IMR-90 (cell line): ENCODE measurements around the gene LRP5. TPM values are rescaled to one million over a fixed set of nuclear protein-coding genes. Genes with fewer than 3 reads are reported as not detected.

Experiments used
- ATAC-seq: fragments of 200-7000 bp; cut with Tn5 transposase; 2 replicates; pipeline ENCODE4 v1.9.1; 2020; ENCODE audit warnings: low read depth, mild to moderate bottlenecking, moderate library complexity
- BruUV-seq: library from RNA; stranded (reverse); fragments of 400-500 nt; replicated peaks from 2 replicates; lab custom pipeline; 2021; lab: Mats Ljungman, UMichigan
- CTCF ChIA-PET: fragments of 300-600 bp; formaldehyde crosslinking; extraction: SDS; loops from one replicate; lab custom pipeline; 2021; ENCODE audit warnings: antibody characterized with exemption; lab: Yijun Ruan, JAX
- POLR2A ChIA-PET: fragments of 300-600 bp; sonication (Branson Sonifier 250); formaldehyde crosslinking; loops from one replicate; lab custom pipeline; 2022; ENCODE audit warnings: antibody characterized with exemption; ENCODE audit not compliant: unreplicated experiment; lab: Charles Lee
- DNase-seq: peaks from one replicate; pipeline ENCODE4 v3.0.0; 2013
- H2AFZ ChIP-seq: replicated peaks from 2 replicates; pipeline ENCODE3; 2013; ENCODE audit warnings: low read length, mild to moderate bottlenecking; ENCODE audit not compliant: poor library complexity
- H2AK5ac ChIP-seq: 2 replicates; pipeline ENCODE4 v1.6.1; 2013; ENCODE audit warnings: low read depth, low read length, inconsistent platforms
- H2AK9ac ChIP-seq: replicated peaks from 2 replicates; pipeline ENCODE3; 2013; ENCODE audit warnings: mild to moderate bottlenecking, low read depth, low read length, moderate library complexity; ENCODE audit not compliant: poor library complexity
- H2BK120ac ChIP-seq: 2 replicates; pipeline ENCODE4 v1.6.1; 2013; ENCODE audit warnings: low read depth, low read length, inconsistent platforms
- H2BK15ac ChIP-seq: 3 replicates; pipeline ENCODE4 v1.6.1; 2013; ENCODE audit warnings: low read depth, low read length, inconsistent platforms
- H2BK20ac ChIP-seq: 2 replicates; pipeline ENCODE4 v1.6.1; 2013; ENCODE audit warnings: low read depth, mild to moderate bottlenecking, inconsistent platforms, low read length, moderate library complexity
- H2BK5ac ChIP-seq: 2 replicates; pipeline ENCODE4 v1.6.1; 2013; ENCODE audit warnings: mild to moderate bottlenecking, low read depth, low read length, inconsistent platforms; ENCODE audit not compliant: poor library complexity, severe bottlenecking
- H3K14ac ChIP-seq: replicated peaks from 2 replicates; pipeline ENCODE4 v1.6.1; 2013; ENCODE audit warnings: low read depth, low read length, inconsistent platforms
- H3K18ac ChIP-seq: 2 replicates; pipeline ENCODE4 v1.6.1; 2013; ENCODE audit warnings: low read depth, low read length, control low read depth
- H3K23ac ChIP-seq: 2 replicates; pipeline ENCODE4 v1.6.1; 2013; ENCODE audit warnings: low read depth, low read length, inconsistent platforms
- H3K27ac ChIP-seq: 2 replicates; pipeline ENCODE4 v1.5.1; 2013; ENCODE audit warnings: mild to moderate bottlenecking, control low read depth, low read length; ENCODE audit not compliant: insufficient read depth
- H3K27me3 ChIP-seq: 2 replicates; pipeline ENCODE4 v1.6.1; 2013; ENCODE audit warnings: low read length; ENCODE audit not compliant: control insufficient read depth, insufficient read depth
- H3K36me3 ChIP-seq: 2 replicates; pipeline ENCODE4 v1.6.1; 2013; ENCODE audit warnings: low read length, mixed read lengths; ENCODE audit not compliant: control insufficient read depth, insufficient read depth
- H3K4ac ChIP-seq: 2 replicates; pipeline ENCODE4 v1.6.1; 2013; ENCODE audit warnings: low read depth, low read length, inconsistent platforms
- H3K4me1 ChIP-seq: 2 replicates; pipeline ENCODE4 v1.6.1; 2013; ENCODE audit warnings: low read length, mixed read lengths; ENCODE audit not compliant: control insufficient read depth, insufficient read depth
- H3K4me2 ChIP-seq: 2 replicates; pipeline ENCODE4 v1.6.1; 2013; ENCODE audit warnings: low read depth, mild to moderate bottlenecking, control low read depth, low read length, moderate library complexity
- H3K4me3 ChIP-seq: 2 replicates; pipeline ENCODE4 v1.5.1; 2013; ENCODE audit warnings: low read depth, mild to moderate bottlenecking, control low read depth, low read length, moderate library complexity; ENCODE audit not compliant: insufficient read depth
- H3K56ac ChIP-seq: 2 replicates; pipeline ENCODE4 v1.6.1; 2013; ENCODE audit warnings: low read length, inconsistent platforms; ENCODE audit not compliant: insufficient read depth; ENCODE audit errors: extremely low read depth
- H3K79me1 ChIP-seq, 2 experiments: 2 replicates each; pipeline ENCODE4 v1.6.1; 2013; ENCODE audit warnings: low read length in 2 of 2, inconsistent platforms in 1 of 2, low read depth in 1 of 2
- H3K9ac ChIP-seq: 2 replicates; pipeline ENCODE4 v1.6.1; 2013; ENCODE audit warnings: low read depth, low read length, control low read depth
- H3K9me1 ChIP-seq: 2 replicates; pipeline ENCODE4 v1.6.1; 2013; ENCODE audit warnings: low read length, inconsistent platforms; ENCODE audit not compliant: insufficient read depth
- H3K9me3 ChIP-seq: 2 replicates; pipeline ENCODE4 v1.6.1; 2013; ENCODE audit warnings: low read length; ENCODE audit not compliant: control insufficient read depth, insufficient read depth
- H4K20me1 ChIP-seq: 2 replicates; pipeline ENCODE4 v1.6.1; 2013; ENCODE audit warnings: low read length, inconsistent platforms; ENCODE audit not compliant: insufficient read depth
- H4K5ac ChIP-seq: 2 replicates; pipeline ENCODE4 v1.6.1; 2013; ENCODE audit warnings: mild to moderate bottlenecking, low read depth, low read length, control low read depth
- H4K8ac ChIP-seq, 2 experiments: 2 replicates each; pipeline ENCODE4 v1.6.1; 2013; ENCODE audit warnings: low read depth in 2 of 2, low read length in 2 of 2, control low read depth in 1 of 2, inconsistent platforms in 1 of 2
- H4K91ac ChIP-seq: 2 replicates; pipeline ENCODE4 v1.6.1; 2013; ENCODE audit warnings: low read depth, low read length, inconsistent platforms; ENCODE audit not compliant: insufficient read depth
- BHLHE40 ChIP-seq: fragments of 150-350 bp; IDR thresholded peaks from 2 replicates; pipeline ENCODE4 v1.6.1; 2016; ENCODE audit warnings: mild to moderate bottlenecking, low read depth, low read length
- CEBPB ChIP-seq: IDR thresholded peaks from 2 replicates; pipeline ENCODE4 v1.6.1; 2012; ENCODE audit warnings: low read depth, low read length, improper control_type of control experiment
- CHD1 ChIP-seq: IDR thresholded peaks from 2 replicates; pipeline ENCODE4 v1.6.1; 2012; ENCODE audit warnings: low read depth, low read length, improper control_type of control experiment
- FOS ChIP-seq: fragments of 150-350 bp; IDR thresholded peaks from 2 replicates; pipeline ENCODE4 v1.6.1; 2016; ENCODE audit warnings: low read depth, low read length
- MAFK ChIP-seq: IDR thresholded peaks from 2 replicates; pipeline ENCODE4 v1.6.1; 2012; ENCODE audit warnings: low read depth, low read length, improper control_type of control experiment
- MAZ ChIP-seq: IDR thresholded peaks from 2 replicates; pipeline ENCODE4 v1.6.1; 2012; ENCODE audit warnings: low read depth, mild to moderate bottlenecking, low read length, improper control_type of control experiment, moderate library complexity, borderline replicate concordance
- MXI1 ChIP-seq: IDR thresholded peaks from 2 replicates; pipeline ENCODE4 v1.6.1; 2012; ENCODE audit warnings: low read depth, mild to moderate bottlenecking, low read length, moderate library complexity, borderline replicate concordance
- NFE2L2 ChIP-seq: fragments of 150-350 bp; IDR thresholded peaks from 2 replicates; pipeline ENCODE4 v1.6.1; 2016; ENCODE audit warnings: low read depth, mild to moderate bottlenecking, low read length
- POLR2A ChIP-seq: IDR thresholded peaks from 2 replicates; pipeline ENCODE4 v1.6.1; 2012; ENCODE audit warnings: mild to moderate bottlenecking, low read depth, low read length
- RCOR1 ChIP-seq: IDR thresholded peaks from 2 replicates; pipeline ENCODE4 v1.6.1; 2012; ENCODE audit warnings: mild to moderate bottlenecking, low read length, improper control_type of control experiment; ENCODE audit not compliant: insufficient replicate concordance
- RFX5 ChIP-seq: IDR thresholded peaks from 2 replicates; pipeline ENCODE4 v1.8.0; 2012; ENCODE audit warnings: low read depth, mild to moderate bottlenecking, low read length, moderate library complexity
- SMC3 ChIP-seq: fragments of 150-350 bp; IDR thresholded peaks from 2 replicates; pipeline ENCODE4 v1.6.1; 2016; ENCODE audit warnings: low read depth, mild to moderate bottlenecking, antibody characterized with exemption, low read length, moderate library complexity
- WGBS, 2 experiments: methylation state at CpG; one replicate each; pipeline versions ENCODE4 v1.1.5 to v1.1.7; 2013; ENCODE audit warnings: missing lambda C conversion rate in 2 of 2; ENCODE audit not compliant: insufficient read length in 1 of 2; ENCODE audit errors: extremely low coverage in 2 of 2; 5-methylcytosine and 5-hydroxymethylcytosine counted together
- dilution Hi-C: fragments of 300-500 bp; cut with HindIII; formaldehyde crosslinking; loops from one replicate; pipeline ENCODE4 v1.14.3; 2018; ENCODE audit warnings: low sequenced_read_pairs; ENCODE audit not compliant: unreplicated experiment
- in situ Hi-C: fragments of 300-500 bp; cut with MboI; formaldehyde crosslinking; loops from 3 replicates; pipeline ENCODE4 v1.14.3; 2019; ENCODE audit warnings: low sequenced_read_pairs, inconsistent platforms, mixed read lengths
- intact Hi-C: fragments of 100-400 bp; cut with micrococcal nuclease; formaldehyde crosslinking; loops from 2 replicates; pipeline ENCODE4 v1.10.0; 2022
- polyA plus RNA-seq, 3 experiments: library from polyadenylated mRNA; depleted of rRNA; stranded (reverse); fragments of >200 nt; gene quantifications; 2 replicates each; pipeline ENCODE4 v1.2.3, GENCODE V29; 2012; ENCODE audit warnings: low replicate concordance in 1 of 3
- total RNA-seq: library from RNA; depleted of rRNA; stranded (reverse); fragments of >200 nt; gene quantifications from 2 replicates; pipeline ENCODE4 v1.2.3, GENCODE V29; 2012
- TF ChIP-seq, protein P1 (sequence below): fragments of 150-350 bp; IDR thresholded peaks from 2 replicates; pipeline ENCODE4 v1.6.1; 2016; ENCODE audit warnings: low read depth, mild to moderate bottlenecking, low read length, moderate library complexity, borderline replicate concordance
- TF ChIP-seq, protein P2 (sequence below): conservative IDR thresholded peaks from 2 replicates; pipeline ENCODE4 v1.5.1; 2012; ENCODE audit warnings: mild to moderate bottlenecking, low read depth, low read length, improper control_type of control experiment
- TF ChIP-seq, protein P3 (sequence below): fragments of 150-350 bp; IDR thresholded peaks from 2 replicates; pipeline ENCODE4 v1.6.1; 2017; ENCODE audit warnings: mild to moderate bottlenecking, antibody characterized with exemption, low read length, low read depth

The LRP5 gene
- total and polyA plus RNA-seq, 2 of the 4 experiments (the other 2 are of a cell fraction) = 10.4 to 15.0 TPM

DNA sequence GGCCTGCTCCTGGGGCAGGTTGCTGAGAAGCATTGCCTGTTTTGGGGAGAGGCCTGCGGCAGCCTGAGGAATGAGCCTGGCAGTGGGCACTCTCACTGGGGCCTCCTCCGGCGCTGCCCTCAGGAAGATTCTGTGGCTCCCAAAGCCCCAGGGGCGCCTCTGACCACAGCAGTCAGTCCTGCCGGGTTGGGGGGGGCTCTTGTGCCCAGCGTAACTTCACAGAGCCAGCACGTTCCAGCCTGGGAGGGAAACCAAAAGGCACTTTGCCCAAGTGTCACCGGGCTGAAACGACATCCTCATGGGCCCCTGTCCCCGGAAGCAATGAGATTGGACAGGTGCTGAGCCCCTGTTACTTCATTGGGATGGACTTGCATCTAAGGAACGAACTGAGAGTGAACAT is 4.3 kb upstream of the LRP5 start:
- Histone ChIP-seq H3K4me1 (no peaks in the 10 kb centered on the region), H3K36me3 (no peaks in the 10 kb centered on the region), H4K8ac (no peak overlapping the region), H3K9me1 (no peaks in the 10 kb centered on the region), H2AK5ac (no peak overlapping the region), H3K9me3 (peaks cover 3% of the 10 kb centered on the region; the same call in 1 of the 2 replicates), H4K5ac (no peak overlapping the region), H4K91ac (no peak overlapping the region), H3K27me3 (no peaks in the 10 kb centered on the region; the same call in 1 of the 2 replicates), H3K4me3 (no peak overlapping the region), H3K56ac (no peak overlapping the region), H3K27ac (no peak overlapping the region), H3K23ac (no peak overlapping the region), H2BK15ac (no peak overlapping the region), H2BK5ac (no peak overlapping the region), H3K18ac (no peak overlapping the region), H4K20me1 (no peaks in the 10 kb centered on the region), H3K9ac (no peak overlapping the region), H2AK9ac (no peak overlapping the region), H3K4me2 (no peak overlapping the region), H2BK20ac (no peak overlapping the region), H2BK120ac (no peak overlapping the region), H3K4ac (no peak overlapping the region), H3K79me1 (no peaks in the 10 kb centered on the region), H3K14ac (no peak overlapping the region), H2AFZ (no peak overlapping the region)
- intact Hi-C loops = no loop called here
- POLR2A ChIA-PET = no interaction called here
- TF ChIP-seq, protein P1, sequence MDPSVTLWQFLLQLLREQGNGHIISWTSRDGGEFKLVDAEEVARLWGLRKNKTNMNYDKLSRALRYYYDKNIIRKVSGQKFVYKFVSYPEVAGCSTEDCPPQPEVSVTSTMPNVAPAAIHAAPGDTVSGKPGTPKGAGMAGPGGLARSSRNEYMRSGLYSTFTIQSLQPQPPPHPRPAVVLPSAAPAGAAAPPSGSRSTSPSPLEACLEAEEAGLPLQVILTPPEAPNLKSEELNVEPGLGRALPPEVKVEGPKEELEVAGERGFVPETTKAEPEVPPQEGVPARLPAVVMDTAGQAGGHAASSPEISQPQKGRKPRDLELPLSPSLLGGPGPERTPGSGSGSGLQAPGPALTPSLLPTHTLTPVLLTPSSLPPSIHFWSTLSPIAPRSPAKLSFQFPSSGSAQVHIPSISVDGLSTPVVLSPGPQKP = no peak
- TF ChIP-seq MXI1 (no peak), RCOR1 (no peak), MAFK (no peak), RFX5 (no peak), MAZ (no peak), CEBPB (no peak), CHD1 (no peak), BHLHE40 (no peak), NFE2L2 (no peak), POLR2A (no peak), SMC3 (no peak), FOS (no peak)
- TF ChIP-seq, protein P2, sequence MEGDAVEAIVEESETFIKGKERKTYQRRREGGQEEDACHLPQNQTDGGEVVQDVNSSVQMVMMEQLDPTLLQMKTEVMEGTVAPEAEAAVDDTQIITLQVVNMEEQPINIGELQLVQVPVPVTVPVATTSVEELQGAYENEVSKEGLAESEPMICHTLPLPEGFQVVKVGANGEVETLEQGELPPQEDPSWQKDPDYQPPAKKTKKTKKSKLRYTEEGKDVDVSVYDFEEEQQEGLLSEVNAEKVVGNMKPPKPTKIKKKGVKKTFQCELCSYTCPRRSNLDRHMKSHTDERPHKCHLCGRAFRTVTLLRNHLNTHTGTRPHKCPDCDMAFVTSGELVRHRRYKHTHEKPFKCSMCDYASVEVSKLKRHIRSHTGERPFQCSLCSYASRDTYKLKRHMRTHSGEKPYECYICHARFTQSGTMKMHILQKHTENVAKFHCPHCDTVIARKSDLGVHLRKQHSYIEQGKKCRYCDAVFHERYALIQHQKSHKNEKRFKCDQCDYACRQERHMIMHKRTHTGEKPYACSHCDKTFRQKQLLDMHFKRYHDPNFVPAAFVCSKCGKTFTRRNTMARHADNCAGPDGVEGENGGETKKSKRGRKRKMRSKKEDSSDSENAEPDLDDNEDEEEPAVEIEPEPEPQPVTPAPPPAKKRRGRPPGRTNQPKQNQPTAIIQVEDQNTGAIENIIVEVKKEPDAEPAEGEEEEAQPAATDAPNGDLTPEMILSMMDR = no peak
- TF ChIP-seq, protein P3, sequence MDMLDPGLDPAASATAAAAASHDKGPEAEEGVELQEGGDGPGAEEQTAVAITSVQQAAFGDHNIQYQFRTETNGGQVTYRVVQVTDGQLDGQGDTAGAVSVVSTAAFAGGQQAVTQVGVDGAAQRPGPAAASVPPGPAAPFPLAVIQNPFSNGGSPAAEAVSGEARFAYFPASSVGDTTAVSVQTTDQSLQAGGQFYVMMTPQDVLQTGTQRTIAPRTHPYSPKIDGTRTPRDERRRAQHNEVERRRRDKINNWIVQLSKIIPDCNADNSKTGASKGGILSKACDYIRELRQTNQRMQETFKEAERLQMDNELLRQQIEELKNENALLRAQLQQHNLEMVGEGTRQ = no peak
- in situ Hi-C loops = loop anchor here (5.0 kb wide), 1 partner anchor 74 kb away; no protein-coding TSS in a partner anchor
- dilution Hi-C loops = no loop called here
- ATAC-seq (no peak), DNase-seq (no peak)
- CTCF ChIA-PET = no interaction called here
- BruUV-seq = no TSS peak
- 84% methylated on average over 5 of the region's 11 CpGs; no CpG with 5 or more reads in 1 of the 2 experiments for WGBS, 2 experiments
